OCI-LY3 (cell line): ENCODE measurements around the gene ALDH16A1.

Source experiments
- H2AFZ ChIP-seq: fragments of 200-600, 300-600 bp; shearing (Covaris generic); 2 replicates; pipeline ENCODE4 v1.6.0; 2014; ENCODE audit warnings: antibody characterized with exemption, low read depth, low read length
- H3K27ac ChIP-seq: fragments of 200-600, 300-600 bp; sonication (generic); 2 replicates; pipeline ENCODE4 v1.5.1; 2014; ENCODE audit warnings: mild to moderate bottlenecking, low read length, moderate library complexity, mixed read lengths
- H3K27me3 ChIP-seq: fragments of 200-600, 300-600 bp; sonication (generic); 2 replicates; pipeline ENCODE4 v1.6.1; 2014; ENCODE audit warnings: low read depth, low read length, mixed read lengths
- H3K36me3 ChIP-seq: fragments of 200-600, 300-600 bp; sonication (generic); replicated peaks from 2 replicates; pipeline ENCODE3; 2014; ENCODE audit warnings: low read depth, low read length, mixed read lengths
- H3K4me1 ChIP-seq: fragments of 300-600, 200-600 bp; sonication (generic); 2 replicates; pipeline ENCODE4 v1.6.1; 2014; ENCODE audit warnings: low read length, mixed read lengths
- H3K4me2 ChIP-seq: fragments of 200-600, 300-600 bp; sonication (generic); 2 replicates; pipeline ENCODE4 v1.6.1; 2014; ENCODE audit warnings: low read length, mixed read lengths
- H3K4me3 ChIP-seq: fragments of 300-600, 200-600 bp; sonication (generic); 2 replicates; pipeline ENCODE4 v1.5.1; 2014; ENCODE audit warnings: antibody characterized with exemption, mild to moderate bottlenecking, low read length, moderate library complexity
- H3K79me2 ChIP-seq: fragments of 300-600, 200-600 bp; shearing (Covaris generic); 2 replicates; pipeline ENCODE4 v1.6.1; 2014; ENCODE audit warnings: mild to moderate bottlenecking, low read length, mixed read lengths
- H3K9ac ChIP-seq: fragments of 300-600, 200-600 bp; shearing (Covaris generic); 2 replicates; pipeline ENCODE4 v1.6.0; 2014; ENCODE audit warnings: mild to moderate bottlenecking, low read length, moderate library complexity
- H3K9me3 ChIP-seq: fragments of 200-600, 300-600 bp; shearing (Covaris generic); 2 replicates; pipeline ENCODE4 v1.6.1; 2014; ENCODE audit warnings: low read length, mixed read lengths; ENCODE audit not compliant: insufficient read depth
- H4K20me1 ChIP-seq: fragments of 200-600, 300-600 bp; sonication (generic); 2 replicates; pipeline ENCODE4 v1.6.1; 2016; ENCODE audit warnings: low read length, mixed read lengths; ENCODE audit not compliant: insufficient read depth
- EZH2phosphoT487 ChIP-seq: fragments of 200-600 bp; shearing (Covaris generic); IDR thresholded peaks from 2 replicates; pipeline ENCODE4 v1.6.1; 2018; ENCODE audit warnings: antibody characterized with exemption, mixed run types, low read depth
- TF ChIP-seq, protein P1 (sequence below): fragments of 200-600, 300-600 bp; sonication (generic); IDR thresholded peaks from 2 replicates; pipeline ENCODE4 v1.5.1; 2014; ENCODE audit warnings: antibody characterized with exemption, low read length, low read depth

Gene ALDH16A1

DNA sequence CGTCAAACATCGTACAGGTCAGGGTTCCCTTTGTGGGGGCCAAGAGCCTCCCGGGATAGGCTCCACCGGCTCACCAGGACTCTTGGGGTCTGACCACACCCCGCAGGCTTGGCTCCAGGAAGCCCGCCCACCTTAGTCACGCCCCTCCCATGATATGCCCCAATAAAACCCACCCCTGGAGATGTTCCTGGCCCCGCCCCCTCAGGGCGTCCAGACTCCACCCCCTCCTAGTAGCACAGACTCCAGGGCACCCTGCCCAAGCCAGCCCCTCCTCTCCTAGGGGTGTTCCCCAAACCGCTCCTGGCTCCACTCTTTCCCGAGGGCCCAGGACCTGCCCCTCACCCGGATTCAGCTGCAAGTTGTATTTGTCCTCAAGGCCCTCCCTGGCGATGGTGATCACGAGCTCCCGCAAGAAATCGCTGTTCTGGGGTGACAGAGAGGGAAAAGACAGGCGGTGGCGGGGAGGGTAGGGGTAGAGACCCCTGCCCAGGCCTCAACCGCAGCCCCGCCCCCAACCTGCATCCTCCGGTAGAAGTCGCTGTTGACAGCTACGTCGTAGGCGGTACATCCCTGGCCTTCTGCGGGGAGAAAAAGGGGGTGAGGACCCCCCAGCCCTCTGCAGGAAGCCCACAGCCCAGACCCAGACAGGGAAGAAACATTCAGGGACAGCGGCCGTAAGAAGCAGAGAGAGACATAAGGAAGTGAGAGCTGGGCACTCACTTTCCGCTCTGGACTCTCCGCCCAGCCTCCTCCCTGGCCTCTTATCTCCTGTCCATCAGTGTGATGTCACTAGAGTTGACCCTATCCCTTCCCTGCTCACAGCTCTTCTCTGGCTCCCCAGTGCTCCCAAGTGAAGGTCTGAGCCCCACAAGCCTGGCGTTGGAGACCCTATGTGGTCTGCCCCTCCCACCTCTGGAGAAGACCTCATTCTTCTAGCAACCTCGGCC is 5.3 kb upstream of the ALDH16A1 start:
- no peak overlapping the region for H3K27ac ChIP-seq
- peaks cover 33% of the 10 kb centered on the region for H3K36me3 ChIP-seq
- H4K20me1 ChIP-seq: no peaks in the 10 kb centered on the region
- TF ChIP-seq, protein P1, sequence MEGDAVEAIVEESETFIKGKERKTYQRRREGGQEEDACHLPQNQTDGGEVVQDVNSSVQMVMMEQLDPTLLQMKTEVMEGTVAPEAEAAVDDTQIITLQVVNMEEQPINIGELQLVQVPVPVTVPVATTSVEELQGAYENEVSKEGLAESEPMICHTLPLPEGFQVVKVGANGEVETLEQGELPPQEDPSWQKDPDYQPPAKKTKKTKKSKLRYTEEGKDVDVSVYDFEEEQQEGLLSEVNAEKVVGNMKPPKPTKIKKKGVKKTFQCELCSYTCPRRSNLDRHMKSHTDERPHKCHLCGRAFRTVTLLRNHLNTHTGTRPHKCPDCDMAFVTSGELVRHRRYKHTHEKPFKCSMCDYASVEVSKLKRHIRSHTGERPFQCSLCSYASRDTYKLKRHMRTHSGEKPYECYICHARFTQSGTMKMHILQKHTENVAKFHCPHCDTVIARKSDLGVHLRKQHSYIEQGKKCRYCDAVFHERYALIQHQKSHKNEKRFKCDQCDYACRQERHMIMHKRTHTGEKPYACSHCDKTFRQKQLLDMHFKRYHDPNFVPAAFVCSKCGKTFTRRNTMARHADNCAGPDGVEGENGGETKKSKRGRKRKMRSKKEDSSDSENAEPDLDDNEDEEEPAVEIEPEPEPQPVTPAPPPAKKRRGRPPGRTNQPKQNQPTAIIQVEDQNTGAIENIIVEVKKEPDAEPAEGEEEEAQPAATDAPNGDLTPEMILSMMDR: no peak
- no peak for TF ChIP-seq EZH2phosphoT487
- no peak overlapping the region for H3K4me2 ChIP-seq
- peaks cover 10% of the 10 kb centered on the region for H3K4me1 ChIP-seq
- no peaks in the 10 kb centered on the region for H3K9me3 ChIP-seq
- no peak overlapping the region for H3K9ac ChIP-seq
- H3K79me2 ChIP-seq: peaks cover 18% of the 10 kb centered on the region
- no peak overlapping the region for H2AFZ ChIP-seq
- H3K4me3 ChIP-seq: no peak overlapping the region
- H3K27me3 ChIP-seq: no peaks in the 10 kb centered on the region

DNA sequence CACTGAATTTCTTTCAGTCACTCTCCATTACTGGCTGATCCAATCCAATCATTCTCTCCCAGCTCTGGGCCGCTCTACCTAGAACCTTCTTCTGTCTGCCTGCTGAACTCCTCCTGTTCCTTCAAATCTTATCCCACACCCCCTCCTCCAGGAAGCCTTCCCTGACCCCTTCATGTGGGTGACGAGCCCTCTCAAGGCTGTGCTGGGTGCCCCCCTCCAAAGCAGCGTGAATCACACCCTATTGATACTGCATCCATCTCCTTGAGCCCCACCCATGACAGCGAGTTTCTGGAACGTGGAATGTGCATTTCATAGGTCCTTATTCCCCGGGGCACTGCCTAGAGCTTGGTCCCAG is 4.6 kb upstream of the ALDH16A1 start:
- Histone ChIP-seq H2AFZ (no peak overlapping the region), H3K9me3 (no peaks in the 10 kb centered on the region), H3K9ac (no peak overlapping the region), H3K4me2 (no peak overlapping the region), H3K36me3 (peaks cover 33% of the 10 kb centered on the region), H4K20me1 (no peaks in the 10 kb centered on the region), H3K4me1 (peaks cover 10% of the 10 kb centered on the region), H3K4me3 (no peak overlapping the region), H3K27me3 (no peaks in the 10 kb centered on the region), H3K27ac (no peak overlapping the region), H3K79me2 (peaks cover 18% of the 10 kb centered on the region)
- TF ChIP-seq EZH2phosphoT487: no peak
- TF ChIP-seq, protein P1: no peak

DNA sequence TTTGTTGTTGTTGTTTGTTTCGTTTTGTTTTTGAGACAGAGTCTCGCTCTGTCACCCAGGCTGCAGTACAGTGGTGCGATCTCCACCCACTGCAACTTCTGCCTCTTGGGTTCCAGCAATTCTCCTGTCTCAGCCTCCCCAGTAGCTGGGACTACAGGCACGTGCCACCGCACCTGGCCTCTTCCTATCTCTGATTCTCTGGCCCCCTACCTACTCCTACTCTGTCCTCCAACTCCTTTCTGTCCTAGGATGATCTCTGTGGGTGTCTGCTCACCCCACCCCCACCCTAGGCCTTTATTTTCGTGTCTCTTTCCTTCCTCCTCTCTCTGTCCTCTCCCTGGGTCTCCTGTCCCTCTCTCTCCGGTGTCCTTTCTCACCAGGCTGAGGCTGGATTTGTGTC is 2.6 kb upstream of the ALDH16A1 start:
- H3K9me3 ChIP-seq: no peaks in the 10 kb centered on the region
- no peak overlapping the region for H3K27ac ChIP-seq
- H3K36me3 ChIP-seq: peaks cover 37% of the 10 kb centered on the region
- peak overlapping the region; percentile 85 for H3K4me3 ChIP-seq
- H3K79me2 ChIP-seq: peaks cover 31% of the 10 kb centered on the region
- TF ChIP-seq, protein P1: no peak
- TF ChIP-seq EZH2phosphoT487: no peak
- peak overlapping the region; percentile 77 for H3K4me2 ChIP-seq
- H4K20me1 ChIP-seq: no peaks in the 10 kb centered on the region
- H3K4me1 ChIP-seq: peaks cover 17% of the 10 kb centered on the region
- no peak overlapping the region for H3K9ac ChIP-seq
- H3K27me3 ChIP-seq: no peaks in the 10 kb centered on the region
- H2AFZ ChIP-seq: no peak overlapping the region

DNA sequence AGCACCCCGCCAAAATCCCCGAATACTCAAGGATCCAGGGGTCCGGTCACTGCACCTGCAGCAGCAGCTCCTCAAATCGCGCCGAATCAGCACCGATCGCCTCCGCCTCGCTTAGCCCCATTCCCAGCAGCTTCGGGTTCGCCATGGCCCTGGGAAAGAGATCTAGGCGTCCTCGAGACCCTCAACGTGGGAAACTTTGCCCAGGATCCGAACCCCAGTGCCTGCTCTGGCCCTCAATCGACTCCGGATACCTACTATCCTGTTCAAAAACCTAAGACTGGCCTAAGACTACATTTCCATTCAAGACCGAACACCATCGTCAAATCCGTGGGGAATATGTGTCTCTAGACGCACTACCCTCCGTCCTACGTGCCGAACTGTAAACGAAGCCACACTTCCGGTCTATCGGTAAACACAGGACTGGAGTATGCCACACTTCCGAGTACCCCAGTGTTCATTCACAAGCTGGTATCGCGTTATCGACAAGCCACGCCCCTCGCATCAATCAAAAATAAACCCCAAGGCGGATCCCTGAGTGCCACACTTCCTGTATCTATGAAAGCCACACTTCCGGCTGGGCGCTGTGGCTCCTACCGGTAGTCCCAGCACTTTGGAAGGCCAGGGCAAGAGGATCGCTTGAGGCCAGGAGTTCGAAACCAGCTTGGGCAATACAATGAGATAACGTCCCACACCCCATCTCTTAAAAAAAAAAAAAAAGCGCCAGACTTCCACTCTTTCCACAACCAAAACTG is 1.4 kb upstream of the ALDH16A1 start, which contains the start of gene PIH1D1:
Gene PIH1D1, minus strand, starts transcription at position 385 of the 752 bp plus-strand sequence. Its CDS starts 240 bp downstream, at position 145.
- H3K9me3 ChIP-seq: no peaks in the 10 kb centered on the region
- peaks cover 31% of the 10 kb centered on the region for H3K79me2 ChIP-seq
- H3K36me3 ChIP-seq: peaks cover 33% of the 10 kb centered on the region
- peaks cover 17% of the 10 kb centered on the region for H3K4me1 ChIP-seq
- peak within 1 kb of the TSS; percentile 91 for H3K27ac ChIP-seq
- no peaks in the 10 kb centered on the region for H4K20me1 ChIP-seq
- peak within 1 kb of the TSS; percentile 18; the same call in 1 of the 2 replicates for H2AFZ ChIP-seq
- peak within 1 kb of the TSS; percentile 77 for H3K4me2 ChIP-seq
- H3K4me3 ChIP-seq: peak within 1 kb of the TSS; percentile 85
- no peaks in the 10 kb centered on the region for H3K27me3 ChIP-seq
- H3K9ac ChIP-seq: peak within 1 kb of the TSS; percentile 99
- no peak for TF ChIP-seq EZH2phosphoT487
- TF ChIP-seq, protein P1: no peak
